GM12878 (cell line): ENCODE measurements around the gene COQ8B. TPM values are rescaled to one million over a fixed set of nuclear protein-coding genes. Genes with fewer than 3 reads are reported as not detected.

Experiments used
- ATAC-seq: fragments of 200-7000 bp; cut with Tn5 transposase; 3 replicates; pipeline ENCODE4 v1.9.1; 2020; ENCODE audit warnings: mild to moderate bottlenecking, moderate library complexity
- BruUV-seq: library from RNA; stranded (reverse); fragments of 400-500 nt; replicated peaks from 2 replicates; lab custom pipeline; 2021; lab: Mats Ljungman, UMichigan
- CTCF ChIA-PET: fragments of 300-600 bp; sonication (Branson Sonifier 250); formaldehyde crosslinking; extraction: SDS; loops from one replicate; lab custom pipeline; 2021; ENCODE audit warnings: inconsistent platforms; lab: Yijun Ruan, JAX
- POLR2A ChIA-PET: fragments of 350-600 bp; formaldehyde crosslinking; extraction: SDS; loops from one replicate; lab custom pipeline; 2021; ENCODE audit warnings: inconsistent platforms; lab: Charles Lee
- RAD21 ChIA-PET: fragments of 300-600 bp; sonication (Branson Sonifier 250); formaldehyde crosslinking; loops from one replicate; lab custom pipeline; 2023; ENCODE audit warnings: antibody characterized with exemption; ENCODE audit not compliant: unreplicated experiment; lab: Charles Lee
- SMC1A ChIA-PET: fragments of 300-600 bp; sonication (Branson Sonifier 250); formaldehyde crosslinking; loops from one replicate; lab custom pipeline; 2023; ENCODE audit not compliant: unreplicated experiment, uncharacterized antibody; lab: Charles Lee
- DNase-seq: peaks from one replicate; pipeline ENCODE4 v3.0.0-alpha.2; 2011; ENCODE audit warnings: low read depth, low spot score
- FAIRE-seq: peaks from 3 replicates; lab custom pipeline; 2011; peaks lifted over from hg19 to GRCh38; lab: Jason Lieb, UNC
- H2AFZ ChIP-seq: 2 replicates; pipeline ENCODE4 v1.6.0; 2011; ENCODE audit warnings: low read depth, low read length, control low read depth; ENCODE audit not compliant: control insufficient read depth
- H3K27ac ChIP-seq: 2 replicates; pipeline ENCODE4 v1.5.1; 2011; ENCODE audit warnings: control low read depth; ENCODE audit not compliant: control insufficient read depth, insufficient read depth
- H3K27me3 ChIP-seq, 2 experiments: replicated peaks in 1 of 2; 2 replicates each; pipeline versions ENCODE4 v1.6.0 to v1.6.1; 2011; ENCODE audit warnings: low read length in 1 of 2; ENCODE audit not compliant: control insufficient read depth in 2 of 2, insufficient read depth in 2 of 2
- H3K36me3 ChIP-seq, 2 experiments: 2 replicates each; pipeline ENCODE4 v1.5.1; 2011; ENCODE audit warnings: low read length in 1 of 2; ENCODE audit not compliant: control insufficient read depth in 2 of 2, insufficient read depth in 2 of 2
- H3K4me1 ChIP-seq: 2 replicates; pipeline ENCODE4 v1.6.1; 2011; ENCODE audit warnings: mild to moderate bottlenecking, low read length, moderate library complexity, mixed read lengths; ENCODE audit not compliant: control insufficient read depth, insufficient read depth
- H3K4me2 ChIP-seq: 2 replicates; pipeline ENCODE4 v1.6.0; 2011; ENCODE audit warnings: control low read depth; ENCODE audit not compliant: control insufficient read depth, insufficient read depth
- H3K4me3 ChIP-seq: fragments of 200-600 bp; sonication (generic); 2 replicates; pipeline ENCODE4 v1.5.1; 2016
- H3K79me2 ChIP-seq: 2 replicates; pipeline ENCODE4 v1.6.0; 2011; ENCODE audit warnings: low read length; ENCODE audit not compliant: control insufficient read depth, insufficient read depth
- H3K9ac ChIP-seq: 2 replicates; pipeline ENCODE4 v1.8.0; 2011; ENCODE audit warnings: low read length, control low read depth, mixed read lengths; ENCODE audit not compliant: control insufficient read depth, insufficient read depth
- H3K9me3 ChIP-seq: replicated peaks from 3 replicates; pipeline ENCODE4 v1.5.1; 2011; ENCODE audit warnings: mild to moderate bottlenecking, low read length; ENCODE audit not compliant: control insufficient read depth, insufficient read depth
- H4K20me1 ChIP-seq: 2 replicates; pipeline ENCODE4 v1.6.0; 2011; ENCODE audit not compliant: control insufficient read depth, insufficient read depth
- CUX1 ChIP-seq: IDR thresholded peaks from 2 replicates; pipeline ENCODE4 v1.6.1; 2012; ENCODE audit warnings: improper control_type of control experiment, low read depth, low read length; ENCODE audit not compliant: insufficient replicate concordance
- ETV6 ChIP-seq, 2 experiments: fragments of 450-650 bp in 1 of 2; IDR thresholded peaks in 1 of 2; conservative IDR thresholded peaks in 1 of 2; 2 replicates each; pipeline ENCODE4 v1.6.1; 2014; ENCODE audit warnings: antibody characterized with exemption in 1 of 2, borderline replicate concordance in 1 of 2, low read depth in 1 of 2, mild to moderate bottlenecking in 1 of 2, moderate library complexity in 1 of 2
- FOXK2 ChIP-seq: fragments of 450-650 bp; IDR thresholded peaks from 2 replicates; pipeline ENCODE4 v1.6.1; 2017; ENCODE audit warnings: mild to moderate bottlenecking, moderate library complexity
- GABPA ChIP-seq: IDR thresholded peaks from 2 replicates; pipeline ENCODE4 v1.6.1; 2014; ENCODE audit warnings: antibody characterized with exemption, low read depth, mild to moderate bottlenecking, inconsistent platforms
- MTA3 ChIP-seq: IDR thresholded peaks from 2 replicates; pipeline ENCODE4 v1.6.1; 2012; ENCODE audit warnings: low read length, inconsistent platforms, borderline replicate concordance
- NKRF ChIP-seq: fragments of 450-650 bp; conservative IDR thresholded peaks from 2 replicates; pipeline ENCODE4 v1.6.1; 2017; ENCODE audit warnings: mild to moderate bottlenecking, moderate library complexity
- POLR2A ChIP-seq: IDR thresholded peaks from 2 replicates; pipeline ENCODE4 v1.6.1; 2011; ENCODE audit warnings: low read depth, mild to moderate bottlenecking, low read length
- TAF1 ChIP-seq: IDR thresholded peaks from 2 replicates; pipeline ENCODE4 v1.6.1; 2011; ENCODE audit warnings: mild to moderate bottlenecking, low read depth, low read length, borderline replicate concordance
- TBL1XR1 ChIP-seq: IDR thresholded peaks from 2 replicates; pipeline ENCODE4 v1.6.1; 2012; ENCODE audit warnings: low read depth, low read length, improper control_type of control experiment
- ZBTB40 ChIP-seq: fragments of 450-650 bp; IDR thresholded peaks from 2 replicates; pipeline ENCODE4 v1.6.1; 2016; ENCODE audit warnings: mild to moderate bottlenecking, moderate library complexity, borderline replicate concordance
- ZZZ3 ChIP-seq: IDR thresholded peaks from 2 replicates; pipeline ENCODE4 v1.6.1; 2011; ENCODE audit warnings: low read depth; ENCODE audit not compliant: control insufficient read depth, insufficient read length
- WGBS: methylation state at CpG from one replicate; pipeline ENCODE4 v1.1.6; 2016; ENCODE audit warnings: low lambda C conversion rate; ENCODE audit not compliant: insufficient replicate concordance, insufficient coverage; ENCODE audit errors: missing lambda C conversion rate; 5-methylcytosine and 5-hydroxymethylcytosine counted together
- in situ Hi-C: fragments of 300-500 bp; cut with MboI; formaldehyde crosslinking; loops from 9 replicates; pipeline ENCODE4 v1.14.3; 2018; ENCODE audit warnings: mixed read lengths
- intact Hi-C: fragments of 100-400 bp; cut with micrococcal nuclease; formaldehyde crosslinking; loops from one replicate; pipeline ENCODE4 v1.14.2; 2022; ENCODE audit not compliant: unreplicated experiment
- polyA plus RNA-seq, 11 experiments: library from polyadenylated mRNA; depleted of rRNA in 4 of 11; unstranded in 6 of 11; stranded (reverse) in 5 of 11; fragments of >200 nt; fragmentation: Nextera tagmentation in 4 of 11; fragmentation: Illumina TruSeq in 1 of 11; extraction: Ambion mirVana in 4 of 11; extraction: Trizol in 1 of 11; gene quantifications; 1 replicate in 1 of 11; 2 replicates in 10 of 11; pipeline versions ENCODE4 v1.2.1 to v1.2.3, GENCODE V29; 2011 to 2016; ENCODE audit warnings: inconsistent platforms in 2 of 11, missing spikeins in 2 of 11, low read depth in 1 of 11
- total RNA-seq, 4 experiments: library from RNA; depleted of rRNA in 3 of 4; stranded (reverse); fragments of >200 nt in 3 of 4; fragmentation: Illumina TruSeq in 1 of 4; extraction: Trizol in 1 of 4; gene quantifications; 2 replicates each; pipeline versions ENCODE4 v1.2.1 to v1.2.3, GENCODE V29; 2013 to 2021

COQ8B gene
- total and polyA plus RNA-seq, 10 of the 15 experiments (the other 5 are each of a cell fraction or from before 2014, with no cell fraction given), result 0.39 to 37.1 (median 16.8) TPM

- Histone ChIP-seq H3K4me1 (no peaks in the 10 kb centered on the region), H3K9me3 (peaks cover 4% of the 10 kb centered on the region; the same call in 2 of the 3 replicates), H4K20me1 (no peaks in the 10 kb centered on the region), H3K9ac (no peak overlapping the region), H3K27ac (no peak overlapping the region), H3K27me3 (no peaks in the 10 kb centered on the region), H3K36me3 (peaks cover 2 to 4% of the 10 kb centered on the region in 2 experiments; a peak in 2 of 4 replicates), H3K4me2 (no peak overlapping the region), H2AFZ (no peak overlapping the region), H3K79me2 (no peaks in the 10 kb centered on the region), H3K4me3 (no peak overlapping the region)
- ChIA-PET SMC1A (no interaction called here), POLR2A (interaction anchor here (0.7 kb wide), 1 partner anchor 13 kb away, joined by 4 read pairs; no protein-coding TSS in a partner anchor), CTCF (no interaction called here), RAD21 (no interaction called here)
- intact Hi-C loops (no loop called here), in situ Hi-C loops (no loop called here)
- 69% methylated on average over 3 of the region's 3 CpGs for WGBS
- ATAC-seq (no peak), DNase-seq (no peak), FAIRE-seq (no peak)
- no TSS peak for BruUV-seq
- no peak for TF ChIP-seq ETV6 (conservative IDR thresholded peaks at IDR 0.05 in 1 of 2, IDR thresholded peaks at IDR 0.05 in 1 of 2; ENCODE audit: borderline replicate concordance in 1 of 2, low read depth in 1 of 2)
- TF ChIP-seq TAF1, result no peak
- no peak for TF ChIP-seq MTA3
- no peak for TF ChIP-seq FOXK2
- no peak for TF ChIP-seq POLR2A
- no peak for TF ChIP-seq GABPA
- no peak for TF ChIP-seq TBL1XR1
- TF ChIP-seq ZZZ3, result no peak
- TF ChIP-seq CUX1, result no peak
- no peak for TF ChIP-seq ZBTB40
- TF ChIP-seq NKRF, result no peak
Measured at GRCh38 chr19:40674291-40674690, 42.4 kb downstream of the COQ8B start.
